Right ventricle myocardium superior (tissue), 1 donor: Measurements from ENCODE around the gene CHST15. TPM values are rescaled to one million over a fixed set of nuclear protein-coding genes. Genes with fewer than 3 reads are reported as not detected.

Experiments
- ATAC-seq: fragments of 200-7000 bp; cut with Tn5 transposase; one replicate; pipeline ENCODE4 v1.9.1; 2020; ENCODE audit warnings: mild to moderate bottlenecking; ENCODE audit not compliant: poor library complexity
- DNase-seq: peaks from one replicate; pipeline ENCODE4 v3.0.0-alpha.2; 2020
- intact Hi-C: fragments of 100-400 bp; cut with DNase I; formaldehyde crosslinking; loops from one replicate; pipeline ENCODE4 v1.11.2; 2022
- total RNA-seq: library from RNA; stranded (reverse); fragmentation: NEBNext Ultra II Directional; extraction: Animal tissue kit (Norgen Biotek cat#: 25700); gene quantifications from one replicate; pipeline ENCODE4 v1.2.1, GENCODE V29; 2021
- donor health status: DM: no; HTN: yes; CAD: no; lungs with severe emphysema.

CHST15 gene
- total RNA-seq, 1 donor from 2014 or later: 3.0 TPM

DNA sequence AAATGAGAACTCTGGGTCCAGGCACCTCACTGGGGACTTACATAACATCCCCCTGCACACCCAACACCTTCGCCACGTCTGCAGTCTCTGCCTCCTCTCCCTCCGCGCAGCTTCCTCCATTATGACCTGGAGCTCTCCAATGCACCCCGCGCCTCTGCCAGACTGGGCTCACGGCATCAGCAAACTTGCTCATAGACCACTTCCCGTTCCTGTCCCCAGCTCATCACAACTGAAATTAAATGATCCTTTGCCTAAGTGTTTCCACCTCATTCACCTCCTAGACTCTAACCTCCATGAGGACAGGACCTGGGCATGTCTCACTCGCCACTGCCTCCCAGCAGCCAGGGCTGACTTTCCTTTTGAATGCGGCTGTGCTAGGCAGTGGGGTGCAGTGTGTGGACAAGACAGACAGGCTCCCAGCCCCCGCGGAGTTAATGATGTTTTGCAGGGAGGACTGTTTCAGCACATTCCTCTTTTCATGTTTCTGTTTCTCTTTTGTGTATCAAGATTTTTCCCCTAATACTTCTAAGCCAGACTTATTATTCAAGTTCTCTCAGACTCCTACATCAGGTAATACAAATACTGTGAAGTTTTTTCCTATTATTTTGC lies 18.8 kb downstream of the CHST15 start:
- DNase-seq (peak; percentile 61), ATAC-seq (no peak)
- intact Hi-C loops: no loop called here

DNA sequence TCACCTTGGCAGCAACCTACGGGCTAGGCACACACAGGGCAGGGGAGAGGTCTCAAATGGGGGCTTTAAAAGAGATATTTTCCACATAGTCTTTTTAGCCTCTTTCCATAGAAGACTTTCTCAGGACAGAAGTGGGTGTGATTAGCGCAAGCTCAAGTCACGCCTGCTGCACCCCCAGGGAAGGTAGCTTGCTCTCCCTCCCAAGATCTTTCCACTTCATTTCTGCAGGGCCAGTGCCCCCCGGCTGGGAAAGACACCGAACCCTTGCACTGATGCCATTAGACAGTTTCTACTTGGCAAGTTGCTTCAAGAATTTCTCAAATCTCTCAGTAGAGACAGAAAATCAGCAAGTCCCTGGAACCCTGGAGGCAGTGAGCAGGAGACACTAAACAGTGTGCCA lies 19.4 kb downstream of the CHST15 start:
- no peak for ATAC-seq
- DNase-seq: no peak
- intact Hi-C loops: no loop called here

DNA sequence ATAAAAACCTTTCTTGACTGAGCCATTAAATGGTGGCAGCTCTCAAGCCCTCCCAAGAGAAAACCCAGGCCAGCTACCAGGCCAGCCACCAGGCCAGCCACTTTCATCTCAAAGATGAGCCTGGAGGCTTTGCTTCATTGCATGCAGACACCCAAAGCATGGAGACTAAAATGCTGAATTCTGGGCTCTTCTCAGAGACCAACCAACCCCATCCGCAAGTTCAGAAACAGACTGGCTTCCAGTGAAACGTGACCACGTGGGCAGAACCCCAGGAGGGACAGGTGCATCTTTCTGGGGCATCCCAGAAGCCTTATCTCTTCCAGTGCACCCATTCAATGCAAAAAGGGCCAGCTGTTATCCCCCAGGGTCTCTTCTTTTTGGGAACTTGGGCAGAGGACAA lies 20.9 kb downstream of the CHST15 start:
- no peak for ATAC-seq
- intact Hi-C loops: no loop called here
- no peak for DNase-seq

GRCh38 chr10:124072106-124072505 lies 21.3 kb downstream of the CHST15 start:
- intact Hi-C loops: no loop called here
- ATAC-seq: no peak
- no peak for DNase-seq

DNA sequence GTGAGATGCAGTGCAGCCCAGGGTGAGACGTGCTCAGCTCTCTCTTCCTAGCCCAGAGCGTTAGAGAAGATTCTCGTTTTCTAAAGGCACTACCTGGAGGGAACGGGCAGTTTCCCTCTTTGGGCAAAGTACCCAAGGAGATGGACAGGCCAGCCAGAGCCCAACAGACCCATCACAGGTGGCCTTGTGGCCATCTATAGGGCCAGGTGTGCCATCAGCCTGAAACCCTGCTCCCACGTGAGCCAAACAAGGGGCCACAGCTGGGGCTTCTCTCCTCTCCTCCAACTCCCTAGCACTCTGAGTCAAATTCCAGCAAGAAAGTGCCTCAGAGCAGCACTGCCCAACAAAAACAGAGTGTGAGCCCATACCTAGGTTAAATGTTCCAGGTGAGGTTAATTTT lies 22.3 kb downstream of the CHST15 start:
- ATAC-seq (no peak), DNase-seq (no peak)
- intact Hi-C loops: no loop called here

GRCh38 chr10:124070666-124071065 lies 22.7 kb downstream of the CHST15 start:
- intact Hi-C loops: no loop called here
- no peak for DNase-seq
- no peak for ATAC-seq

DNA sequence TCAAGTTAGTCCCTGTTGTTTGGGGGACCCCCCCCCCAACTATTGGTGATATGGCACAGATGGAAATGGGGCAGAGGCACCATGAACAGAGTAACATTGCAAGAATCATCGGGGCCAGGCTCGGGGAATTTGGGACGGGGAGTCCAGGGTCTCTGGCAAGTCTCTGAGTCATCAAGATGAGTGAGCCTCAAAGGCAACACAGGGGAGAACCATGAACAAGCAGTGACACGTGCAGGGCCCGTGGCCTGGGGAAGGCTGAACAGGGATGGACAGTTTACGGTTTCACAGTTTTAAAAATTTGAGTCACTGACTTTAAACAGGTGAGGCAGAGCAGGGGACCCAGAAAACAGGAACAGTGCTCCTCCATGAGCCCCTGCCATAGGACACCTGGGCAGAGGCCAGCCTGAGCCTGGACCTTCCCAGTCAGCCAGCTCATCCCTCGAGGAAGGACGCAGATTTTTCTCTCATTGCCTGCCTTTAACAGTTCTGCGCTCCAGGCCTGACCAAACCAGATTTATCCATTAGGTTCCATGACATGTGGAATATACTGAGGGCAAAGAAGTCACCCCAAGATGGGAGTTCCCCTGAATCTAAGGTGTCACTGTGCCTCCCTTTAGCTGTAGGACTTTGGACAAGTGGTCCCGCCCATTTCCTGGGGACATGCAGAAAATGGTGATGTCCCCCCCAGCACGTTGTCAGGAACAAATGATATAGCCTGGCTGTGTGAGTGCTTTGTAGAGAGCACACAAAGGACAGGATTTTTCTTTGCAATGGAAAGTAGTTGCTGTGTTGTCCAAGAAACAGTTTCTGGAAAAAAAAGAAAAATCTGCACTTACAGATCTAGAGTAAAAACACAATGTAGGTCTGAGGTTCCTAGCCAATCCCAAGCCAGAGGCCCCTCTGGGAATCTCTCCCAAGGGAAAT lies 23.8 kb downstream of the CHST15 start:
- no peak for ATAC-seq
- no peak for DNase-seq
- intact Hi-C loops: no loop called here

DNA sequence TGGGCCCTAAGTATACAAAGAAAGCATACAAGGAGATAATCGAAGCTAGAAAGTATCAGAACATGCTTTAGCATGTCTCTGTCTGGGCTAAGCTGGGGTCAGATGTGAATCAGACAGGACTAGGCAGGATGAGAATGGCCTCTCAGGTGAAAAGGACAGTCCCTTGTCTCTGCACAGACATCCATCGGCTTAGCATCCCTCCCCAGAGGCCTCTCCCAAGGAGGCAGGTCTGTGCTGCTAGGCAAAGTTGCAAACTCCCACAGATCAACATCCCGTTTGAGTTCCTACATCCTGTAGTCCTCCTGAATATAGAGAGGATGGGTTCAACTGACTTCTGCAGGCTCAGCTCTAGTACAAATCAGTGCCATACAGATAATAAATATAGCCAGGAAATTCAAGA lies 24.5 kb downstream of the CHST15 start:
- DNase-seq (no peak), ATAC-seq (no peak)
- intact Hi-C loops: no loop called here

DNA sequence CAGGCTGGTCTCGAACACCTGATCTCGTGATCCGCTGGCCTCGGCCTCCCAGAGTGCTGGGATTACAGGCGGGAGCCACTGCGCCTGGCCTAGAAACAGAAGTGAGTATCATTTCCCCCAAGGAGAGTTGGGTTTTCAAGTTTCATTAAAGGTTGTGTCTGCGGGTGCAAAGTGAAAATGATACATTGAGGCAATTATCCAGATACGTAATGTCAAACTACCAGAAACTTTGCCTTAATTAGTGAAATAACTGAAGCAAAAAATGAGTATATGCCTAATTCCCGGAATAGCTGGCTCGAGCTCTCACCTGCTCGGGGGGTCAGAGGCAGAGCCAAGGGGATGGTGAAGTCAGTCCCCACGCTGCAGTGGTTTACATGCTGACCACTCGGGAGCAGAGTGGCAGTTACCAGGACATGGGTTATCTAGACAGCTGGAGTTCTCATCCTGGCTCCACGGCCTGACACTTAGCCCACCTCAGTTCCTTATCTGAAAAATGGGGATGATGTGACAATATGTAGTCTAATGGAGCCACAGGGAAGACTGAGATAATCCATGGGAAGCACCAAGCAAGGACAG lies 25.5 kb downstream of the CHST15 start:
- DNase-seq (no peak), ATAC-seq (no peak)
- intact Hi-C loops: no loop called here

DNA sequence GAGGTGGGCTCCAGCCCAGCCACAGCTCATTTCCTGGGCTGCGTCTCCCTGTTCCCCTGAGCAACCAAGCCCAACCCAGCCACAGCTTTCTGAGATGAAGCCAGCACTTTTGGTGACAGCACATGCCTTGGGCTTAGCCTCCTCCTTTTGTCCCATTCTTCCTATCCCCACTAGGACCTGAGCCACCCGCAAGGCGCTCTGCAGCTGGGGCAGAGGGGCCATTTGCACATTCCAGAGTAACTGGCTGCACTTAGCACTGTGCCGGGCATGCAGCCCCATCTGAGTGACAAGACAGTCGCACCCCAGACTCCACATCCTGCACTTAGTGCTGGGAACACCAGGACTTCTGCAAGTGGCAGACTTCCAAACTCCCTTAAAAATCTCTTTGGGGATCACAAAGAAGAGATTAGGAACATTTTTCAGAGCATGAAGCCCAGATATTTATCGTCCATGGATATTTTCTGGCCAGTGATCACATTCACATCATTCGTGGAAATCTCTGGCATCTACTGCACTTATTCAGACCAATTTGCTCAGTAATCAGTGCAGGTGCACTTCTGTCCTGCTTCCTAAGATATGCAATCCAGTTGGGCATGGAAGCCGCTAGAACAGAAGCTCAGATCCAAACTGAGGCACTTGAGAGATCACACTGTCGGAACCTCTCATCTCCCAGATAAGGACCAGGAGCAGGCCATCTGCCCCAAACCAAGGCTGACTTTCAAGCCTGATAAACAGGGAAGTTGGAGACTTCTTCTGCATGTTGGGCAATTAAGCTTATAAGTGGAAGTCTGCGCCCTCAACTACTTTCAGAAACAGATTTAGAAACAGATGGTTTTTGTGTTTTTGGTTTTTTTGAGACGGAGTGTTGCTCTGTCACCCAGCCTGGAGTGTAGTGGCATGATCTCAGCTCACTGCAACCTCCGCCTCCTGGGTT lies 26.4 kb downstream of the CHST15 start:
- ATAC-seq (peak; percentile 52), DNase-seq (no peak)
- intact Hi-C loops: no loop called here

- DNase-seq (no peak), ATAC-seq (no peak)
- intact Hi-C loops: no loop called here
These were observed 27.2 kb downstream of the CHST15 start for GRCh38 chr10:124066126-124066700.

DNA sequence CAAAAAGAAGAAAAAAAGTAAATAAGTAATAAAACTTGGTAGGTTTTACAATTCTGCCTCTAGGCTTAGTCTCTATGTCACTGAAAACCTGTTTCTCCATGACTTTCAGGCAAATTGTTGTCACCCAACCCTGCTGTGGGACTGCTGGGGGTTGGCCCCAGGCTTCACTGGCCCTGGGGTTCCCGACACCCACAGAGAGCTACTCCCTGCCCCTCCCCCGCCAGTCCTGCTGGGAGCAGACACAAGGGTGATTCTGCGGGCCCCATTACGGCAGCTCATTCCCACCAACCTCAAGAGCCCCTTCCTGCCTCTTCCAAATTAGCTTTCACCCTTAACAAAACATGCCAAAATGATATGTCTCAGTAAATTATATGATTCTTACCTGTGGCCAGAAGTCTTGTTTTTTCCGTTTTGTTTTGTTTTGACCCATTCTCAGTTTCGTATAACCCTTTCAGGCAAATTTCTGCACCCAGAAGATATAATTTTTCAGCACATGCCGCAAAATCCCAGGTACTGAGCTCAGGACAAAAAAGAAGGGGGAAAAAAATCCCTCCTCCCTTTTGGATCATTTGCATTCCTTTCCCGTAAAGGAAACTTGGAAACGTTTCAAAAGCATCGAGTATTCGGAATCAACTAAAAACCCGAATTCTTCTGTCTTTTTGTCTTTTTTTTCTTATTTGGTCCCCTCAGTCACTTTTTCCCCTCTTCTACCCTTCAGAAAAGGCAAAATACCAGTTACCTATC lies 27.8 kb downstream of the CHST15 start:
- ATAC-seq: no peak
- no peak for DNase-seq
- intact Hi-C loops: no loop called here

GRCh38 chr10:124064676-124065075 lies 28.7 kb downstream of the CHST15 start:
- intact Hi-C loops: no loop called here
- no peak for ATAC-seq

GRCh38 chr10:124063750-124064603 lies 29.4 kb downstream of the CHST15 start:
- DNase-seq (no peak), ATAC-seq (no peak)
- intact Hi-C loops: no loop called here

More at GRCh38 chr10:124064676-124065075, 28.7 kb downstream of the CHST15 start:
- DNase-seq: no peak

- intact Hi-C loops: no loop called here
- no peak for ATAC-seq
These were observed 31.0 kb downstream of the CHST15 start for GRCh38 chr10:124062390-124062789.

GRCh38 chr10:124061030-124061429 lies 32.4 kb downstream of the CHST15 start:
- ATAC-seq: no peak
- intact Hi-C loops: no loop called here

More at GRCh38 chr10:124062390-124062789, 31.0 kb downstream of the CHST15 start:
- DNase-seq: no peak

GRCh38 chr10:124060148-124060720 lies 33.2 kb downstream of the CHST15 start:
- ATAC-seq (no peak), DNase-seq (no peak)
- intact Hi-C loops: no loop called here

More at GRCh38 chr10:124061030-124061429, 32.4 kb downstream of the CHST15 start:
- DNase-seq: no peak
